GM21381 (cell line): ENCODE results near the gene CLIC3.
"Not testable (repeated sequence)": the region's sequence is repeated elsewhere in the genome, so short reads cannot be mapped to it uniquely, and the experiment has no call there.

Experiments used
- ATAC-seq: cut with Tn5 transposase; IDR thresholded peaks from one replicate; pipeline ENCODE4 v1.9.1; 2021; ENCODE audit warnings: mild to moderate bottlenecking, moderate library complexity; ENCODE audit not compliant: unreplicated experiment

CLIC3 gene, protein sequence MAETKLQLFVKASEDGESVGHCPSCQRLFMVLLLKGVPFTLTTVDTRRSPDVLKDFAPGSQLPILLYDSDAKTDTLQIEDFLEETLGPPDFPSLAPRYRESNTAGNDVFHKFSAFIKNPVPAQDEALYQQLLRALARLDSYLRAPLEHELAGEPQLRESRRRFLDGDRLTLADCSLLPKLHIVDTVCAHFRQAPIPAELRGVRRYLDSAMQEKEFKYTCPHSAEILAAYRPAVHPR

GRCh38 chr9:136996361-136997292 is at the start of gene CLIC3:
CLIC3 (minus strand) TSS chr9:136996568; CDS start chr9:136996543, 25 bp downstream.
- ATAC-seq = no peak

DNA sequence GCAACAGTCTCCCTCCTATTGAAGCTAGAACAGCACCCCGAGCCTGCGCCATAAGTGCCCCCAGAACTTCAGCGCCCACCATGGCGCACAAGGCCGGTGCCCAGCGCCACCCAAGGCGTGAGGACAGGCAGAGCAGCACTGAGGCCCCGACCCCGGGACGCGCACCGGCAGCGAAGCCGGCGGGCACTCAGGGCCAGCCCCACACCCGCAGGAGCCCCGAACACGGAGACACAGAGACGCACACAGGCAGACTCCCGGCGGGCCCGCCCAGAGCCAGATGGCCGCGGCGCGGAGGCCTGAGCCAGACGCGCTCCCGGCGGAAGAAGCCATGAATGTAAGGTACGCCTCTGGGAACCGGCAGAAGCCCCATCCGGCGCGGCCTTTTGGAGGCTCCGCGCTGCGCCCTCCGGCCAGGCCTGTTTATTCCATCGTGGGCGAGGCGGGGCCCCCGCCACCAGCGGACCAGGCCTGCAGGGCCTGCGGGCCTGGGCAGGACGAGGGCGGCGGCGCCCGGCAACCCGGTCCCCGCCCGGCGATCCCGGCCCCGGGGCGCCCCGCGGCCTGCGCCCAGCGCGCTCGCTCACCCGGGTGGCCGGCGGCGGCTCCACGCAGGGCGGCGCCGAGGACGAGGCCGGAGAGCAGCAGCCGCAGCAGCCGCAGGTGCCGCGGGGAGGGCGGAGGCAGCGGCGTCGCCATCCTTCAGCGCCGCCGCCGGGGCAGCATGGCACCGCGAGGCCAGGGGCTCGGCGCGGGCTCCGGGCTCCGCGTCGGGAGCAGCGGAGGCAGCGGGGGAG is 49.1 kb upstream of the CLIC3 start:
- no peak for ATAC-seq

GRCh38 chr9:137044502-137045177 is 48.3 kb upstream of the CLIC3 start:
- ATAC-seq = no peak

DNA sequence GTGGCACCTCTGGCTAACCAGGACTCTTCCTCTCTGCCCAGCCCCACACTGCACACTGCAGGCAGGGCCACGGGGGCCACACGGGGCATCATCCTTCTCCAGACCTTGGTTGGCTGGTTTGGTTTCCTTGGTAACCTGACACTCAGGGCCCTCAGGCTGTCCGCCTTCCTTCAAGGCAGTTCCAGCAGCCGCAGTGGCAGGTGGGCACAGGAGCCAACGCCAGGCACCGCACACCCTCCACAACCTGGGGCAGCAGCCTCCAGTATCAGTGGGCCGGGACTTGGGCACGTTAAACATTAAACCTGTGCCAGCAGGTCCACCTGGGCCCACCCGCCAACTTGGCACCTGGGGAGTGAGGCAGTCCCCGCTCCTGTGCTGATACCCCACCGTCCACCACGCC is 47.7 kb upstream of the CLIC3 start:
- no peak for ATAC-seq

DNA sequence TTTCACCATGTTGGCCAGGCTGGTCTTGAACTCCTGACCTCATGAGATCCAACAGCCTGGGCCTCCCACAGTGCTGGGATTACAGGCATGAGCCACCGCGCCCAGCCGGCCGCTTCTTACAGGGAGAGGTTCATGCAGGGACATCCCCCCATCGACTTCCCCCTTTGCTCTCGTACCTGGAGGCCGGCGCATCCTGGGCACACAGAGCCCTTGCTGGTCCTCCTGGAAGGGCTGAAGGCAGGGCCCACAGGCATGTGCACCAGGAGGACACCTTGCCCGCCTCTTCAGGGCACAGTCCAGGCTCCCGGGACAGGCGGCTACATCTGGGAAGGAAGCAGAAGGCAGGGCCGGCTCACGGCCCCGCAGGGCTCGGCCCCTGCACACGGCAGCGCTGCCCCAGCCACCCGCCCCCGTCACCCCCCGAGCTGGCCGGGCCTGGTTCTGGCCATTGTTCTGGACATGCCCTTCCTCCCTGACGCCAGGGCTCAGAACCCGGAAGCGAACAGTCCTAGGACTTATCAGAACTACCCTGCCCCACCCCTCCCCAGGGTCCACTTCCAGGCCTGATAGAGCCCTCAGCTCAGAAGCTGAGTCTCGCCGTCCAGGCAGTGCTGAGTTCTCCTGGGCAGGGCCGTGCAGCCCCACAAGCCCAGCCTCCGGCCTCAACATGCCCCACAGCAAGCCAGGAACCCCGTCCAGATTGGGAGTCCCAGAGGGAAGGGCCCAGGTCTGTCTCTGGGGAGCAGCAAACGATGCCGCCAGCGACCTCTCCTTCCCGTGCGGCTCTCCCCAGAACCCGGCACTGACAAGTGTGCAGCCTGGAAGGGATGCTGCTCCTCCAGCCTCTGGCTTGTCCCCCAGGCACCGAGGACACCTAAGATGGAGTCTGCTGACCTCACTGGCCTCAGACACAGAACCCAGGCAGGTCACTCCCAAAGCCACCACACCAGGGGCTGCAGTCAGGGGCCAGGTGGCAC is 46.7 kb upstream of the CLIC3 start:
- no peak for ATAC-seq

DNA sequence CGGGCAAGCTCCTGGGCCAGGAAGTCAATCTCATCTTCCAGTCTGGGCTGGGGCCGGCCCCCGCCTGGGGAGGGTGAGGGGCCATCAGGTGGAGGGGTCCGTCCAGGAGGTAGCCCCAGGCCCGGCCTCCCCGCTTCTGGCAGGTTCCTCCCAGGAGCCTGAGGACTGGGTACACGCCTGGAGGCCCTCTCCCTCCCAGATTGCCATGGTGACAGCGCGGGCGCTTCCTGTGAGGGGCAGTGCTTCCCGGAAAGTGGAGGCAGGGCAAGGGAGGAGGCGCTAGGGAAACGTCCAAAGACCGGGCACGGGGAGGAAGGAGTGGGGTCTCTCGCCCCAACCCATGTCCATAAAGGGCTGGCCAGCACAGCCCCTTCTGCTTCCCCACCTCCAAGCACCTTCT is 44.8 kb upstream of the CLIC3 start:
- ATAC-seq = no peak

GRCh38 chr9:137040568-137040967 is 44.2 kb upstream of the CLIC3 start:
- no peak for ATAC-seq

DNA sequence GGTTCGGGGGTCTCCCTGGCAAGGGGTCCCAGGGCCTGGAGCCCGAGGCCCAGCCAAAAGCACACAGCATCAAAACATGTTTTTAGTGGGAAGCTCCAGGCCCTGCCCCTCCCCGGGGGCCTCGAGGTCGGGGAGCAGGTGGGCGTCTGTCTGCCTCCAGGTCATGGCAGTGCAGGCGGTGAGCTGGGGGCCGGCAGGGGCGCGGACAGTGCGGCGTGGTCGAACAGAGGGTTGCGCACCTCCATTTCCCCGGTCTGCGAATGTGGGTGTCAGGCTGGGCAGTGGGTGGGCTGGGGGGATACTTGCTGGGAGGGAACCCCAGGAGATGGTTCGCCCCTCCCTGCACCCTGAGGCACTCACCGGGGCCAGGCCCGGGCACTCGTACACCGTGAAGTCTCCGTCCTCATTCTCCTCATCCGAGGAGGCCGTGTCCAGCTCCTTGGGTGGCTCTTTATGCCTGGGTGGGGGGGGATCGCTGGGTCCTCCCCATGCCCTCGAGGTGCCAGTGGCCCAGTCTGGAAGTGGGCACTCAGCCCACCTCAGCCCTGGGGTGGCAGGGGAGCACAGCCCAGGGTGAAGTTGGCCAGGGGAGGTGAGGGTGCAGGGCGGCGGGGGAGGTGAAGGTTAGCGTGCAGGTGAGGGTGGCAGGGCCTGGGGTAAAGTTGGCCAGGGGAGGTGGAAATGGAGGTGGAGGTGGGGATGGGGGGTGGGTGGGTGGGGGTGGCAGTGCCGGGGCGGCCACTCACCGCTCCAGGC is 43.4 kb upstream of the CLIC3 start:
- ATAC-seq = no peak

DNA sequence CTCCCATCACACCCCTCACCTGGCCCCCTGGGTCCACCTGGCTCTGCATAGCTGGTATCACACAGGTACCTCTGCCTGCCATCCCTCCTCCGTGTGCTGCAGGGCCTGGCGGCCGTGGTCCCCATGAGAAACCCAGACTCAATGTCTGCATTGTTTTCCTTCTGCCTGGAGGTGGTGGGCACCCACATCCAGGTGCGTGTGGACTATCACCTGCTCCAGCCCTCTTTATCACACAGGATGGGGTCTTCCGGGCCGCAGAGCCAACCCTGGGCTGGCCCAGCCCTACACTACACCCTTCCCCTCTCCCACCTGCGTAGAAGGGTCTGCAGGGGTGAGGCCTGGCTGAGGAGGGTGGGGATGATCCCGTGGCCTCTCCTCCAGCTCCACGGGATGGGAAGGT is 42.5 kb upstream of the CLIC3 start:
- no peak for ATAC-seq

DNA sequence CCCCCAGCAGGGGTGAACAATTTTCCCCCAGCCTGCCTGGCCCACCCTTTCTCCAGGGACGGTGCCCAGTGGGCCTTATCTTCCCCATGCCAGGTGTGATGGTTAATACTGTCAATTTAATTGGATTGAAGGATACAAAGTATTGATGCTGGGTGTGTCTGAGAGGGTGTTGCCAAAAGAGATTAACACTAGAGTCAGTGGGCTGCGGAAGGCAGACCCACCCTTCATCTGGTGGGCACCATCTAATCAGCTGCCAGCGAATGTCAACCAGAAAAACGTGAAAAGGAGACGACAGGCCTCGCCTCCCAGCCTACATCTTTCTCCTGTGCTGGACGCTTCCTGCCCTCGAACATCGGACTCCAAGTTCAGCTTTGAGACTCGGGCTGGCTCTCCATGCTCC is 41.1 kb upstream of the CLIC3 start:
- no peak for ATAC-seq

DNA sequence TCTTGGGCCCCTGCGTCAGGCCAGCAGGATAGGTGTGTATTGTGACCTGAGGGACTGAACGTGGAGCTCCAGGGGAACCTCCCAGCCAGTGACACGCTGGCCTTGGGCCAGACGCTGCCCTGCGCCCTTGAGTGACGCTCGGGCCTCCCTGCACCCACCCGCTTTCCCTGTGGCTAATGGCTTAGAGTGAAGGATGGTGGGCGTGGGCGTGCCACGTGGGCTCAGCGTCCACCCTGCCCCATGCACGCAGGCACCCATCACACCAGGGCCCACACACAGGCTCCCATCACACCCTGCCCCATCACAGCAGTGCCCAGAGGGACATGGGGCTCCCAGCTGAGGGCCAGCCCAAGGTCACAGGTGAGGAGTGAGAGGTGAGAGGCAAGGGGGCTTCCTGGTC is 40.7 kb upstream of the CLIC3 start:
- ATAC-seq = no peak

DNA sequence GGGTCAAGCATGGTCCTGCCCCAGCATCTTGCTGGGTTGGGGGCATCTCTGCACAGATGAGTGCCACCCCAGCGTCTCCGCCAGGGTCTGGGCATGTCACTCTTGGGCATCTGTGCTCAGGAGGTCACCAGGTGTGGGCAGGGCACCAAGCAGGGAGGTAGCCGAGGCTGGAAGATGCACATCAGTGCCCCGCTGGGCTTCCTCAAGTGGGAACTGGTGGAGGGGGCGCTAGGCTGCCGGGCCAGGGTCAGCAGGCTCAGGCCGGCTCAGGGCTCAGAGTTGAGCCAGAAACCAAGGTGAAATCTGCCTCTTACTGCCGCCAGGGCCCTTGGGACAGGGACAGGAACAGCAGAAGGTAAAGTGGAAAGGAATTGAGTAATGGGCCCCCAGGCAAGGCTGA is 39.6 kb upstream of the CLIC3 start:
- no peak for ATAC-seq

GRCh38 chr9:137035507-137035834 is 39.1 kb upstream of the CLIC3 start:
- no peak for ATAC-seq

- no peak for ATAC-seq
Measured at GRCh38 chr9:137034709-137035506, 38.5 kb upstream of the CLIC3 start.

DNA sequence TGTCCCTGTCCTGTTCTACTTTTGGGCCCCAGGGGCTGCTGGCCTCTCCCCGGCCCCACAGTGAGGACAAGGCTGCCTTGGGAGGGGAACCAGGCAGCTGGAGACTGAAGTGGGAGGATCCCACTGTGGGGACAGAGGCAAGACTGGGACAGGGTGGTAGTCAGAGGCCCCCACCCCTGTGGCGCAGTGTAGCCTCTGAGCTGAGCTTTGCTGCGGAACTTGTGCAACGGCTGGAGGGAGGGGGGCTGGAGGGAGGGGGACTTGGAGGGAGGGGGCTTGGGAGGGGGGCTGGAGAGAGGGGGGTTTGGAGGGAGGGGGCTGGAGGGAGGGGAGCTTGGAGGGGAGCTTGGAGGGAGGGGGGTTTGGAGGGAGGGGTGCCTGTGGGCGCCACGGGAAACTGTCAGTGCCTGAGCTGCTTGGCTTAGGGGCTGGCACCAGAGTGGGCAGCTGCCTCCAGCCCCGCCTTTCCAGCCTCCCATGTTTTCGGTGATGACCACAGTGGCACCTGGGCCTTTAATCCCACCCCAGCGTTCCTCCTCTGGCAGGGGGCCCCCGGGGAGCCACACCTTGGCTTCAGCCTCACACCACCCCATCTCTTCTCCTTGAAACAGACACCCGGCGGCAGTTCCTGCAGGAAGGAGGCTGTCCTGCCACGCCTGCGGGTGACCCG is 37.8 kb upstream of the CLIC3 start:
- ATAC-seq = no peak

DNA sequence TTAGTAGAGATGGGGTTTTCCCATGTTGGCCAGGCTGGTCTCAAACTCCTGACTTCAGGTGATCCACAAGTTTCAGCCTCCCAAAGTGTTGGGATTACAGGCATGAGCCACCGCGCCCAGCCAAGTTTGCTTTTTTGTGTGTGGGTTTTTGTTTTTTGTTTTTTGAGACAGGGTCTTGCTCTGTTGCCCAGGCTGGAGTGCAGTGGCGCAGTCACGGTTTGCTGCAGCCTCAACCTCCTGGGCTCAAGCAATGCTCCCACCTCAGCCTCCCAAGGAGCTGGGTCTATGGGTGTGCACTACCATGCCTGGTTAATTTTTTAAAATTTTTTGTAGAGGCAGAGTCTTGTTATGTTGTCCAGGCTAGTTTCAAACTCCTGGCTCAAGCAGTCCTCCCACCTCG is 37.1 kb upstream of the CLIC3 start:
- not testable (repeated sequence) for ATAC-seq

GRCh38 chr9:137032858-137033257 is 36.5 kb upstream of the CLIC3 start:
- ATAC-seq = no peak
